GM23248 (cell line): ENCODE measurements around the gene RGCC.

Experiments used
- EZH2 ChIP-seq: fragments of 200-600 bp; sonication (generic); IDR thresholded peaks from 2 replicates; pipeline ENCODE4 v1.6.1; 2018; ENCODE audit warnings: antibody characterized with exemption, mild to moderate bottlenecking; ENCODE audit not compliant: insufficient read depth, poor library complexity, severe bottlenecking
- EZH2phosphoT487 ChIP-seq: fragments of 200-600 bp; sonication (generic); IDR thresholded peaks from 2 replicates; pipeline ENCODE4 v1.6.1; 2018; ENCODE audit warnings: antibody characterized with exemption, moderate library complexity, mild to moderate bottlenecking, low read depth; ENCODE audit not compliant: insufficient read depth

DNA sequence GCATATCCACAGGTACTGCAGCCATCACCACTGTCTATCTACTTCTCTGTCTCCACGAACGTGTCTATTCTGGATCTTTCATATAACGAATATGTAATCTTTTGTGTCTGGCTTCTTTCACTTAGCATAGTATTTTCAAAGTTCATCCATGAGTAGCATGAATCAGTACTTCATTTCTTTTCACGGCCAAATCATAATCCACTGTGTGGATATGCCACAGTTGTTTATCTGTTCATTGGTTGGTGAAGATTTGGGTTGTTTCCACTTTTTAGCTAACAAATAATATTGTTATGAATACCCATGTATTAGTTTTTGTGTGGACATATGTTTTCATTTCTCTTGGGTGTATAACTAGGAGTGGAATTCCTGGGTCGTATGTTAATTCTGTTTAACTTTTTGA is 14.4 kb downstream of the RGCC start:
- TF ChIP-seq EZH2phosphoT487 = no peak
- no peak for TF ChIP-seq EZH2
